Heart right ventricle (tissue), 16 donors: ENCODE results near the gene C14orf119. TPM values are rescaled to one million over a fixed set of nuclear protein-coding genes. Genes with fewer than 3 reads are reported as not detected.

Source experiments
- ATAC-seq, 8 donors: fragments of 200-7000 bp; cut with Tn5 transposase; one replicate each; pipeline ENCODE4 v1.9.1; 2020; ENCODE audit warnings: mild to moderate bottlenecking in 8 of 8, moderate library complexity in 8 of 8, moderate number of reproducible peaks in 1 of 8
- DNase-seq, 2 donors: peaks; one replicate each; pipeline ENCODE4 v3.0.0-alpha.2; 2020
- H3K27ac ChIP-seq, 10 donors: fragments of 200-600 bp; sonication (generic) in 2 of 10; one replicate each; pipeline versions ENCODE4 v1.5.0 to v1.8.0; 2020 to 2022; ENCODE audit warnings: mild to moderate bottlenecking in 3 of 10
- H3K27me3 ChIP-seq, 7 donors: fragments of 200-600 bp; one replicate each; pipeline ENCODE4 v1.8.0; 2021 to 2022; ENCODE audit warnings: mild to moderate bottlenecking in 2 of 7
- H3K36me3 ChIP-seq, 9 donors: fragments of 200-600 bp; sonication (generic) in 1 of 9; one replicate each; pipeline versions ENCODE4 v1.5.0 to v1.8.0; 2020 to 2022; ENCODE audit warnings: mild to moderate bottlenecking in 2 of 9
- H3K4me1 ChIP-seq, 9 donors: fragments of 200-600 bp; sonication (generic) in 1 of 9; one replicate each; pipeline versions ENCODE4 v1.5.0 to v1.8.0; 2020 to 2022; ENCODE audit warnings: mild to moderate bottlenecking in 4 of 9
- H3K4me3 ChIP-seq, 10 donors: fragments of 200-600 bp; sonication (generic) in 2 of 10; one replicate each; pipeline versions ENCODE4 v1.5.0 to v1.8.0; 2020 to 2022; ENCODE audit warnings: mild to moderate bottlenecking in 7 of 10, moderate library complexity in 2 of 10
- H3K9me3 ChIP-seq, 11 donors: fragments of 200-600 bp in 10 of 11; sonication (generic) in 2 of 11; one replicate each; pipeline versions ENCODE4 v1.5.0 to v1.8.0; 2013 to 2022; ENCODE audit warnings: mild to moderate bottlenecking in 2 of 11, control low read depth in 1 of 11, moderate library complexity in 1 of 11
- WGBS, 2 donors: extraction: QIAGEN DNeasy Blood & Tissue Kit; methylation state at CpG; one replicate each; pipeline ENCODE4 v1.1.7; 2013; ENCODE audit warnings: inconsistent platforms in 1 of 2; 5-methylcytosine and 5-hydroxymethylcytosine counted together
- intact Hi-C, 10 donors: fragments of 100-400 bp; cut with DNase I; formaldehyde crosslinking; loops; one replicate each; pipeline versions ENCODE4 v1.11.1 to v1.14.2; 2022
- polyA plus RNA-seq, 2 donors: library from polyadenylated mRNA; stranded (reverse); fragments of 200-250 nt; gene quantifications; one replicate each; pipeline ENCODE4 v1.2.3, GENCODE V29; 2013
- total RNA-seq, 10 donors: library from RNA; stranded (reverse); fragmentation: NEBNext Ultra II Directional in 3 of 10; extraction: Animal tissue kit (Norgen Biotek cat#: 25700) in 3 of 10; gene quantifications; one replicate each; pipeline versions ENCODE4 v1.2.1 to v1.2.4, GENCODE V29; 2021 to 2023
- TF ChIP-seq, protein P1 (sequence below), 9 donors: fragments of 200-600 bp; sonication (generic) in 2 of 9; IDR thresholded peaks; one replicate each; pipeline versions ENCODE4 v1.5.0 to v1.8.0; 2021 to 2022; ENCODE audit warnings: antibody characterized with exemption in 9 of 9, mild to moderate bottlenecking in 5 of 9, moderate library complexity in 1 of 9
- donor health status: Arrhythmogenic right ventricular cardiomyopathy.
- donor health status: ischemic (EF 13 %, LVEDD 7.1; RV severe dilation, severe dysfunction).
- donor health status: healthy with polysubstance abuse.
- donor health status: DM: no; HTN: yes; CAD: no.
- donor health status: DM: no; HTN: no; CAD: no.
- donor health status: ischemic (EF 25% LVEDD 6.9; RV normal size, moderate dysfunction).
- donor health status: ischemic (EF 25% LVEDD 5.7; RV mildly dilated, moderate dysfunction).
- donor health status: healthy.
- donor health status: DM: yes; HTN: yes; CAD: no.
- donor health status: Ischemic cardiomyopathy.
- donor health status: ischemic (EF 35%, LVEDD 5.7; RV mildly dilated, moderate dysfunction).
- donor health status: nonischemic (EF 11% LVEDD 7.7; RV severe dilation, severe dysfunction).
- donor health status: DM: yes; HTN: yes; CAD: no.
- donor health status: PGD.
- donor health status: ischemic (EF 29% LVEDD 5.4; RV normal size, mild dysfunction).
- donor health status: nonischemic (EF 23%, LVEDD 6.1; RV moderate dilation, normal function).

C14orf119 gene
- total and polyA plus RNA-seq, 12 donors: 9.8 to 43.3 (median 28.4) TPM

DNA sequence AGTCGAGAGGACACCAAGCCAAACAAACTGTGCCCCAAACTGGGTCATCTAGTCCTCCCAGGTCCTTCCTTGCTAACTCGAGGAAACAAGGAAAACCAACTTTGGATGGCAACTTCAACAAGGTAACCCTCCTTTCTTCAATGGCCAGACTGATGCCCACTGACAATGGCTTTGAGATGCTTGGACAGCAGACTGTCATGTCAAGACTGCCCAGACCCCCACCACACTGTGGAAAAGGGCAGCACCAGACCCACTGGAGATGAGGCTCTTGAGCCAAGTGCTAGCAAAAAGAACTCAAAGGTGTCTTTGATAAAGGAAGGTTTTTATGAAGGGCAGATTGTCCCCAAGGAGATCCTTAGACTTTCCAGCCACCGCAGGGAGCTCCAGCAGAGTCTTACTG is 28.9 kb upstream of the C14orf119 start:
- no peaks in the 10 kb centered on the region for H3K27me3 ChIP-seq
- H3K9me3 ChIP-seq: no peaks in the 10 kb centered on the region
- no peak overlapping the region for H3K27ac ChIP-seq
- H3K4me3 ChIP-seq: no peak overlapping the region
- 84 to 87% methylated on average over 3 of the region's 3 CpGs for WGBS, 2 donors
- TF ChIP-seq, protein P1, sequence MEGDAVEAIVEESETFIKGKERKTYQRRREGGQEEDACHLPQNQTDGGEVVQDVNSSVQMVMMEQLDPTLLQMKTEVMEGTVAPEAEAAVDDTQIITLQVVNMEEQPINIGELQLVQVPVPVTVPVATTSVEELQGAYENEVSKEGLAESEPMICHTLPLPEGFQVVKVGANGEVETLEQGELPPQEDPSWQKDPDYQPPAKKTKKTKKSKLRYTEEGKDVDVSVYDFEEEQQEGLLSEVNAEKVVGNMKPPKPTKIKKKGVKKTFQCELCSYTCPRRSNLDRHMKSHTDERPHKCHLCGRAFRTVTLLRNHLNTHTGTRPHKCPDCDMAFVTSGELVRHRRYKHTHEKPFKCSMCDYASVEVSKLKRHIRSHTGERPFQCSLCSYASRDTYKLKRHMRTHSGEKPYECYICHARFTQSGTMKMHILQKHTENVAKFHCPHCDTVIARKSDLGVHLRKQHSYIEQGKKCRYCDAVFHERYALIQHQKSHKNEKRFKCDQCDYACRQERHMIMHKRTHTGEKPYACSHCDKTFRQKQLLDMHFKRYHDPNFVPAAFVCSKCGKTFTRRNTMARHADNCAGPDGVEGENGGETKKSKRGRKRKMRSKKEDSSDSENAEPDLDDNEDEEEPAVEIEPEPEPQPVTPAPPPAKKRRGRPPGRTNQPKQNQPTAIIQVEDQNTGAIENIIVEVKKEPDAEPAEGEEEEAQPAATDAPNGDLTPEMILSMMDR (IDR thresholded peaks at IDR 0.05): no peak
- ATAC-seq (no peak), DNase-seq (no peak)
- peaks cover 10 to 47% (median 28%) of the 10 kb centered on the region in 9 donors for H3K4me1 ChIP-seq
- intact Hi-C loops: loop anchor here in 3 of 10 donors (5.0 to 10.0 kb wide), 3 partner anchors 41 to 482 kb away; partner anchors contain the start of gene DAD1 (in 1 of the 3)
- peaks cover 0 to 85% (median 52%) of the 10 kb centered on the region in 9 donors for H3K36me3 ChIP-seq

DNA sequence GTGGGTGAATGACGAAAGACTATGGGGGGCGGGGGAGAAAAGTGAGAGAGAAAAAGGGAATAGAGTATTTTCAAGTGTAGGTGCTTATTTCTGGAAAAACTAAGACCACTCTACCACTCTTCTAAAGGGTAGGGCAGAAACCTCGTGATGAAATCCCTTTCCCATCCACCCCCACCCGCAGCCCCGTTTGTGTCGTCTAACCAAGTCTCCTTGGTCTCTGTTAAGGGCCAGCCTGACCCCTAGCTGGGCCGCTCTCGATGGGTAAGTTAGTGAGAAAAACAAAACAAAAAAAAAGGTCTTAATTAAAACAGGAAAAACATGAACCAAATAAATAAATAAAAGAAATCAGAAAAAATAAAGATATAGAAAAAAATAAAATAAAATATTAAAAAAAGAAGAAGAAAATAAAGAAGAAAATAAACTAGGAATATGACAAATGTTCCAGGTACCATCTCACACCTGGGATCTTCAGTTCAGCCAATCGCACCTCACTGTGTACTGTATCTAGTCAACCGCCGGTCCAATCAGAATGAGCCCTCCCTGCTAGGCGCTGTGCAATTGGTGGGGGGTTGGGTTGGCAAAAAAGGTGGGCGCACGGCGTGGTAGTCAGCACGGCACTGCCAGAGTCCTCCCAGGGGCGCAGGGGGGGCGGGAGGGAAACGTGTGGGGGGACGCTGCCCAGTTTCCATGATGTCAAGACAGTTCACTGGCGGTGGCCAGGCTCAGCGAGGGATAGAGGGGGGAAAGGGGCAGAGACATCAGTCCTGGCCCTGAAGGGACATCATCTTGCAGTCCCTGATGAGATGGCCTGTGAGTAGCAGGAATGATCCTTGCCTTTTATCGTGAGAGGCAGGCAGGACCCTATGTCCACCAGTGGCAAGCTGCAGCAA is 28.2 kb upstream of the C14orf119 start:
- no peak for DNase-seq
- Histone ChIP-seq H3K27me3 (no peaks in the 10 kb centered on the region), H3K27ac (no peak overlapping the region), H3K9me3 (no peaks in the 10 kb centered on the region), H3K4me1 (peaks cover 15 to 48% (median 32%) of the 10 kb centered on the region in 9 donors), H3K4me3 (no peak overlapping the region), H3K36me3 (peaks cover 0 to 79% (median 47%) of the 10 kb centered on the region in 9 donors)
- ATAC-seq: no peak
- intact Hi-C loops: loop anchor here in 3 of 10 donors (5.0 to 10.0 kb wide), 3 partner anchors 40 to 482 kb away; partner anchors contain the start of gene DAD1 (in 1 of the 3)
- TF ChIP-seq, protein P1 (IDR thresholded peaks at IDR 0.05): no peak
- 85% methylated on average over 23 of the region's 23 CpGs for WGBS, 2 donors

DNA sequence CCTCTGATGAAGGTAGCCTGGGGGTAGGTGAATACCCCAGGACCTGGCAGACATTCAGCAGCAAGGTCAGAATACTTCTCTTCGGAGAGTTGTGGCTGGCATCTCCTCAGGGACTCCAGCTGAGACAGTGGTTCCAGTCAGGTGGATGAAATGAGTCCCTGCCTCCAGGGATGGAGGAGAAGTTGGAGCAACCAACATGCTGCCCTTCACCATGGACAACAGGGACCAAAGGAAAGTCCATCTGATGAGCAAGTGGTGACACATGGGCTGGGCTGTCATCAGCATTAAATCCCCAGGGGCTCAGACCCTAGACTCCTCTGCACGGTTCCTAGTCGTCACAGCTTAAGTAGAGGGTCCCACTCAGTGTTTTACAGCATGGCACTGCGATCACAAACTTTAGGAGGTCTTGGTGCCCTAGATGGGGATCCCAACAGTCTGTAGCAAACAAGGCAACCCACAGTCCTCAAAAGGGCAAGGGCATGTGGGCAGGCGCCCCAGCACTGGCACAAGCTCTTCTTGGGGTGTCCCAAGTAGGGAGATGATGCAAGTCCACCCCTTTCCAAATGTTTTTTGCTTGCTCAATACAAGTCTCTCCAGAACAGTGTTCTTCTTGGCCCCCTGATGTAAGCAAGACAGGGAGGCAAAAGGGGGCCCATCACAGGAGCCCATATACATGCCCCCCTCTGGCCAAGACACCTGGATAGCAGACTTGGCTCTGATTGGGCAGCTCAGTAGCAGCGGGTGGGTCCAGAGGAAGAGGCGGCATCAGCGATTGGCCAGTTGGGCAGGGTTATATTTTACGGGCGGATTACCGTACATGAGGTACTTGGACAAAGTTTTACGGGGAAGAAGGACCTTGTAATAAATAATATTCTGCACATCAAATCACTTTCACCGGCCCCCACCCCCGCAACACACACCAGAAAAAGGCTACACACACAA is 27.2 kb upstream of the C14orf119 start:
- no peak overlapping the region for H3K4me3 ChIP-seq

More for the DNA sequence above, 27.2 kb upstream of the C14orf119 start:
- DNase-seq: no peak
- H3K27ac ChIP-seq: no peak overlapping the region
- peak in 1 of 8 donors; percentile 4 for ATAC-seq
- WGBS, 2 donors: 75 to 80% methylated on average over 14 of the region's 14 CpGs
- intact Hi-C loops: loop anchor here in 3 of 10 donors (2.0 to 10.0 kb wide), 5 partner anchors 39 to 483 kb away; partner anchors contain the start of gene DAD1 (in 1 of the 3)
- no peaks in the 10 kb centered on the region for H3K27me3 ChIP-seq
- no peaks in the 10 kb centered on the region for H3K9me3 ChIP-seq
- TF ChIP-seq, protein P1 (IDR thresholded peaks at IDR 0.05): no peak
- peaks cover 15 to 48% (median 38%) of the 10 kb centered on the region in 9 donors for H3K4me1 ChIP-seq
- peaks cover 0 to 79% (median 45%) of the 10 kb centered on the region in 9 donors for H3K36me3 ChIP-seq
